ENCODE results near the gene NACAD. TPM values are rescaled to one million over a fixed set of nuclear protein-coding genes. Genes with fewer than 3 reads are reported as not detected.

NACAD gene
- polyA plus RNA-seq, 1 donor from 2014 or later, result 14.5 TPM

DNA sequence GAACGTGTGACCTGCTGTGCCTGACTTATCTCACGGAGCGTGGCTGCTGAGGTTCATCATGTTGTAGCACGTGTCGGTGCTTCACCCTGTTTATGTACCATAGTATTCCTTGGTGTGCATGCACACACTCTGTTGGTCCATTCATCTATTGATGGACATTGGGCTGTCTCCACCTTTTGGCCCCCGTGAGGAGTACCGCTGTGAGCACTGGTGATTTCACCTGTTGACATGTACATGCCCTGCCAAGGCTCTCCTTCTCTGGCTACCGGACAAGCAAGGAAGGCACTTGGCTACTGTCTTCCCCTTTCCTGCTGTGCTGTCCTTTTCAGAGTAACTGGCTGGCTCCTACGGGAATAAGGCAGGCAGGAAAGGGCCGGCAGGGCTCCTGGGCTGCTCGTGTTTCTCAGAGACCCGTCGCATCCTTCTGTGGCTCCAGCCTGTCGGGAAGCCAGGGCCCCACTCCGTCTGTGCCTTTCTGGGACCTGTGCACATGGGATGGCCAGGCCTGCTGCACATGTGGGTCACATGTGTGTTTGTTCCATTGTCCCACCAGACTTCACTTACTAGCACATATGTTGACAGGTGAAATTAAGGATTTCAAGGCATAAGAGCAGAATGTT lies 40.5 kb upstream of the NACAD start:
- H3K4me2 ChIP-seq (ENCODE audit: low read length), result no peak overlapping the region
- no peak overlapping the region for H3K27ac ChIP-seq (ENCODE audit: low read length)
- H3K9ac ChIP-seq (ENCODE audit: low read length), result no peak overlapping the region
- H3K79me2 ChIP-seq (replicated peaks; ENCODE audit: insufficient read depth, low read length), result no peaks in the 10 kb centered on the region
- no peak overlapping the region for H2AFZ ChIP-seq (ENCODE audit: low read depth, low read length)
- H3K9me3 ChIP-seq (ENCODE audit: low read length), result no peaks in the 10 kb centered on the region
- no peaks in the 10 kb centered on the region for H3K9me2 ChIP-seq (ENCODE audit: insufficient read depth, low read length)
- H3K36me3 ChIP-seq (ENCODE audit: insufficient read depth, low read length), result no peaks in the 10 kb centered on the region
- no peaks in the 10 kb centered on the region for H3K27me3 ChIP-seq (ENCODE audit: insufficient read depth, low read depth, low read length)
- no peaks in the 10 kb centered on the region for H4K20me1 ChIP-seq (ENCODE audit: insufficient read depth)
- TF ChIP-seq POLR2AphosphoS5 (IDR thresholded peaks at IDR 0.05) (no peak), SMC3 (conservative IDR thresholded peaks at IDR 0.05; ENCODE audit: poor library complexity) (no peak), RAD21 (conservative IDR thresholded peaks at IDR 0.05) (no peak), TAF1 (IDR thresholded peaks at IDR 0.05; ENCODE audit: low read depth) (no peak), EZH2 (IDR thresholded peaks at IDR 0.05; ENCODE audit: borderline replicate concordance, insufficient read depth, low read length, poor library complexity, severe bottlenecking) (no peak), EP300 (conservative IDR thresholded peaks at IDR 0.05; ENCODE audit: poor library complexity, severe bottlenecking) (no peak), MXI1 (conservative IDR thresholded peaks at IDR 0.05; ENCODE audit: poor library complexity, severe bottlenecking) (no peak)
- TF ChIP-seq, protein P1, sequence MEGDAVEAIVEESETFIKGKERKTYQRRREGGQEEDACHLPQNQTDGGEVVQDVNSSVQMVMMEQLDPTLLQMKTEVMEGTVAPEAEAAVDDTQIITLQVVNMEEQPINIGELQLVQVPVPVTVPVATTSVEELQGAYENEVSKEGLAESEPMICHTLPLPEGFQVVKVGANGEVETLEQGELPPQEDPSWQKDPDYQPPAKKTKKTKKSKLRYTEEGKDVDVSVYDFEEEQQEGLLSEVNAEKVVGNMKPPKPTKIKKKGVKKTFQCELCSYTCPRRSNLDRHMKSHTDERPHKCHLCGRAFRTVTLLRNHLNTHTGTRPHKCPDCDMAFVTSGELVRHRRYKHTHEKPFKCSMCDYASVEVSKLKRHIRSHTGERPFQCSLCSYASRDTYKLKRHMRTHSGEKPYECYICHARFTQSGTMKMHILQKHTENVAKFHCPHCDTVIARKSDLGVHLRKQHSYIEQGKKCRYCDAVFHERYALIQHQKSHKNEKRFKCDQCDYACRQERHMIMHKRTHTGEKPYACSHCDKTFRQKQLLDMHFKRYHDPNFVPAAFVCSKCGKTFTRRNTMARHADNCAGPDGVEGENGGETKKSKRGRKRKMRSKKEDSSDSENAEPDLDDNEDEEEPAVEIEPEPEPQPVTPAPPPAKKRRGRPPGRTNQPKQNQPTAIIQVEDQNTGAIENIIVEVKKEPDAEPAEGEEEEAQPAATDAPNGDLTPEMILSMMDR (IDR thresholded peaks at IDR 0.05; ENCODE audit: poor library complexity, severe bottlenecking), result no peak
- TF ChIP-seq, protein P2, sequence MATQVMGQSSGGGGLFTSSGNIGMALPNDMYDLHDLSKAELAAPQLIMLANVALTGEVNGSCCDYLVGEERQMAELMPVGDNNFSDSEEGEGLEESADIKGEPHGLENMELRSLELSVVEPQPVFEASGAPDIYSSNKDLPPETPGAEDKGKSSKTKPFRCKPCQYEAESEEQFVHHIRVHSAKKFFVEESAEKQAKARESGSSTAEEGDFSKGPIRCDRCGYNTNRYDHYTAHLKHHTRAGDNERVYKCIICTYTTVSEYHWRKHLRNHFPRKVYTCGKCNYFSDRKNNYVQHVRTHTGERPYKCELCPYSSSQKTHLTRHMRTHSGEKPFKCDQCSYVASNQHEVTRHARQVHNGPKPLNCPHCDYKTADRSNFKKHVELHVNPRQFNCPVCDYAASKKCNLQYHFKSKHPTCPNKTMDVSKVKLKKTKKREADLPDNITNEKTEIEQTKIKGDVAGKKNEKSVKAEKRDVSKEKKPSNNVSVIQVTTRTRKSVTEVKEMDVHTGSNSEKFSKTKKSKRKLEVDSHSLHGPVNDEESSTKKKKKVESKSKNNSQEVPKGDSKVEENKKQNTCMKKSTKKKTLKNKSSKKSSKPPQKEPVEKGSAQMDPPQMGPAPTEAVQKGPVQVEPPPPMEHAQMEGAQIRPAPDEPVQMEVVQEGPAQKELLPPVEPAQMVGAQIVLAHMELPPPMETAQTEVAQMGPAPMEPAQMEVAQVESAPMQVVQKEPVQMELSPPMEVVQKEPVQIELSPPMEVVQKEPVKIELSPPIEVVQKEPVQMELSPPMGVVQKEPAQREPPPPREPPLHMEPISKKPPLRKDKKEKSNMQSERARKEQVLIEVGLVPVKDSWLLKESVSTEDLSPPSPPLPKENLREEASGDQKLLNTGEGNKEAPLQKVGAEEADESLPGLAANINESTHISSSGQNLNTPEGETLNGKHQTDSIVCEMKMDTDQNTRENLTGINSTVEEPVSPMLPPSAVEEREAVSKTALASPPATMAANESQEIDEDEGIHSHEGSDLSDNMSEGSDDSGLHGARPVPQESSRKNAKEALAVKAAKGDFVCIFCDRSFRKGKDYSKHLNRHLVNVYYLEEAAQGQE (IDR thresholded peaks at IDR 0.05; ENCODE audit: borderline replicate concordance), result no peak
- H3K4me3 ChIP-seq (ENCODE audit: low read length), result no peak overlapping the region
- no peaks in the 10 kb centered on the region for H3F3A ChIP-seq (ENCODE audit: insufficient read depth, low read length, poor library complexity, severe bottlenecking)

DNA sequence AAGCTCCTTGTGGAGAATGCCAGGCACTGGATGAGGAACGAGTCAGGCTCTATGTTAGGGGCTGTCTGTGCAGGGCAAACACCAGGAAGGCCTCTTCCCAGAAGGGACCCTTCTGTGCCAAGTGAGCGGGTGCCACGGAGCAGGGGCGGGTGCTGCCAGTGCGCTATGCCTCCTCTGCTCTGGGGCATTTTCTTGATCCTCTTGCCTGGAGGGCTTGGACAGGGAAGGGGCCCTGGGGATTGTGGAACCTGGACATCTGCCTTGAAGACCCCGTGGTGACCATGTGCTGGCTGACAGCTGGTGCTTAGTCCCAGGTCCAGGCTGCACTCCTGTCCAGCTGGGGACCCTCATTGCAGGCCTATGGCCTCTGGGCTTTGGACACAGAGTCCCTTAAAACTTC lies 38.2 kb upstream of the NACAD start:
- no peak overlapping the region for H3K9ac ChIP-seq (ENCODE audit: low read length)
- H3K27me3 ChIP-seq (ENCODE audit: insufficient read depth, low read depth, low read length), result no peaks in the 10 kb centered on the region
- no peaks in the 10 kb centered on the region for H4K20me1 ChIP-seq (ENCODE audit: insufficient read depth)
- no peaks in the 10 kb centered on the region for H3K36me3 ChIP-seq (ENCODE audit: insufficient read depth, low read length)
- H2AFZ ChIP-seq (ENCODE audit: low read depth, low read length), result no peak overlapping the region
- H3K4me3 ChIP-seq (ENCODE audit: low read length), result no peak overlapping the region
- no peak overlapping the region for H3K27ac ChIP-seq (ENCODE audit: low read length)
- no peaks in the 10 kb centered on the region for H3K79me2 ChIP-seq (replicated peaks; ENCODE audit: insufficient read depth, low read length)
- H3F3A ChIP-seq (ENCODE audit: insufficient read depth, low read length, poor library complexity, severe bottlenecking), result no peaks in the 10 kb centered on the region
- H3K4me2 ChIP-seq (ENCODE audit: low read length), result no peak overlapping the region
- TF ChIP-seq MXI1 (conservative IDR thresholded peaks at IDR 0.05; ENCODE audit: poor library complexity, severe bottlenecking) (no peak), EZH2 (IDR thresholded peaks at IDR 0.05; ENCODE audit: borderline replicate concordance, insufficient read depth, low read length, poor library complexity, severe bottlenecking) (no peak), SMC3 (conservative IDR thresholded peaks at IDR 0.05; ENCODE audit: poor library complexity) (no peak), POLR2AphosphoS5 (IDR thresholded peaks at IDR 0.05) (no peak), EP300 (conservative IDR thresholded peaks at IDR 0.05; ENCODE audit: poor library complexity, severe bottlenecking) (no peak), RAD21 (conservative IDR thresholded peaks at IDR 0.05) (no peak)
- TF ChIP-seq, protein P2 (IDR thresholded peaks at IDR 0.05; ENCODE audit: borderline replicate concordance), result no peak
- TF ChIP-seq, protein P1 (IDR thresholded peaks at IDR 0.05; ENCODE audit: poor library complexity, severe bottlenecking), result no peak
- no peaks in the 10 kb centered on the region for H3K9me3 ChIP-seq (ENCODE audit: low read length)
- H3K9me2 ChIP-seq (ENCODE audit: insufficient read depth, low read length), result no peaks in the 10 kb centered on the region
